ENCODE data around the gene ORAI3. TPM values are rescaled to one million over a fixed set of nuclear protein-coding genes. Genes with fewer than 3 reads are reported as not detected.

The ORAI3 gene
- polyA plus RNA-seq, 1 of the 3 experiments (the other 2 are of a cell fraction) = 29.0 TPM

DNA sequence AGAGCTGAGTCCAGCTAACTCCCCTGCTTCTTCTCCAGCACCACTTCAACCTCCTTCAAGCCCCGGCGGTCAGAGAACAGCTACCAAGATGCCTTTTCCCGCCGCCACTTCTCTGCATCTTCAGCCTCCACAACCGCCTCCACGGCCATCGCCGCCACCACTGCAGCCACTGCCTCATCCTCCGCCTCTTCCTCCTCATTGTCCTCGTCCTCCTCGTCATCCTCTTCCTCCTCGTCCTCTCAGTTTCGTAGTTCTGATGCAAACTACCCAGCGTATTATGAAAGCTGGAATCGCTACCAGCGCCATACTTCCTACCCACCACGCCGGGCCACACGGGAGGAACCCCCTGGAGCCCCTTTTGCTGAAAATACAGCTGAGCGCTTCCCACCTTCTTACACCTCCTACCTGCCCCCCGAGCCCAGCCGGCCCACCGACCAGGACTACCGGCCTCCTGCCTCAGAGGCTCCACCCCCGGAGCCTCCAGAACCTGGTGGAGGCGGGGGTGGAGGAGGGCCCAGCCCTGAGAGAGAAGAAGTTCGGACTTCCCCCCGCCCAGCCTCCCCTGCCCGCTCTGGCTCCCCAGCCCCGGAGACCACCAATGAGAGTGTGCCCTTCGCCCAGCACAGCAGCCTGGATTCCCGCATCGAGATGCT lies 15.8 kb downstream of the ORAI3 start:
- peaks cover 67 to 69% of the 10 kb centered on the region in 2 experiments for H3K36me3 ChIP-seq (replicated peaks in 1 of 2; ENCODE audit: control insufficient read depth in 1 of 2, insufficient read depth in 2 of 2, low read length in 1 of 2)
- POLR2A ChIA-PET = no interaction called here

DNA sequence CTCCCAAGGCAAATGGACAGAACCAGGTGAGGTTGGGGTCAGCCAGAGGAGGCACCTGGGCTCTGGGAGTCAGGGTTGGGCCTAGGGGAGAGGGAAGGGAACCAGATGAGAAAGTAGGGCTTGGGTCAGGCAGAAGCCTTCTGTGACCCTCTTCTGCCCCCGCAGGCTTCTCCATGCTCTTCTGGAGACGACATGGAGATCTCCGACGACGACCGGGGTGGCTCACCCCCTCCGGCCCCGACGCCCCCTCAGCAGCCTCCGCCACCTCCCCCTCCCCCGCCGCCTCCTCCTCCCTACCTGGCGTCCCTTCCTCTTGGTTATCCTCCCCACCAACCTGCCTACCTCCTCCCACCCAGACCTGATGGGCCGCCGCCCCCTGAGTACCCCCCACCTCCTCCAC lies 16.6 kb downstream of the ORAI3 start:
- ChIA-PET CTCF (interaction anchor here (3.7 kb wide), 1 partner anchor 20 kb away, joined by 21 read pairs; the partner anchor contains the start of gene HSD3B7), POLR2A (no interaction called here)
- peaks cover 7% of the 10 kb centered on the region; the same call in 1 of the 2 replicates for H3K79me2 ChIP-seq (ENCODE audit: insufficient read depth)
- H2AFZ ChIP-seq (ENCODE audit: low read depth) = no peak overlapping the region
- peaks cover 59 to 65% of the 10 kb centered on the region in 2 experiments for H3K36me3 ChIP-seq (replicated peaks in 1 of 2; ENCODE audit: control insufficient read depth in 1 of 2, insufficient read depth in 2 of 2, low read length in 1 of 2)
- DNase-seq = no peak
- WGBS (ENCODE audit: low lambda C conversion rate) = 96% methylated on average over 15 of the region's 15 CpGs
- no peaks in the 10 kb centered on the region for H3K9me3 ChIP-seq
- H3K4me3 ChIP-seq (ENCODE audit: low read depth in 2 of 2, low read length in 1 of 2) = no peak overlapping the region
- no peaks in the 10 kb centered on the region for H3K9me2 ChIP-seq
- H3K4me1 ChIP-seq (ENCODE audit: control insufficient read depth in 1 of 2, insufficient read depth in 2 of 2, low read depth in 1 of 2, low read length in 1 of 2) = no peaks in the 10 kb centered on the region
- no peaks in the 10 kb centered on the region for H3F3A ChIP-seq (replicated peaks; ENCODE audit: insufficient read depth)
- no peak overlapping the region for H3K27ac ChIP-seq (ENCODE audit: low read depth in 2 of 2, low read length in 1 of 2)
- no peaks in the 10 kb centered on the region for H4K20me1 ChIP-seq (ENCODE audit: insufficient read depth)
- H3K4me2 ChIP-seq = no peak overlapping the region
- H3K9ac ChIP-seq = no peak overlapping the region
- no peaks in the 10 kb centered on the region for H3K27me3 ChIP-seq (ENCODE audit: insufficient read depth)
- TF ChIP-seq RAD21 (IDR thresholded peaks at IDR 0.05; ENCODE audit: low read length) (no peak), JUND (IDR thresholded peaks at IDR 0.05) (no peak), EZH2phosphoT487 (IDR thresholded peaks at IDR 0.05; ENCODE audit: borderline replicate concordance, low read depth) (no peak), MXI1 (IDR thresholded peaks at IDR 0.05; ENCODE audit: low read depth, low read length) (no peak), FOXM1 (IDR thresholded peaks at IDR 0.05; ENCODE audit: low read depth) (no peak), TCF12 (IDR thresholded peaks at IDR 0.05) (no peak), TEAD4 (IDR thresholded peaks at IDR 0.05; ENCODE audit: borderline replicate concordance, insufficient read depth) (no peak), FOXJ3 (CRISPR knock-in tag; IDR thresholded peaks at IDR 0.05) (no peak), RCOR1 (IDR thresholded peaks at IDR 0.05; ENCODE audit: low read length) (no peak), MEF2A (IDR thresholded peaks at IDR 0.05; ENCODE audit: borderline replicate concordance, low read depth) (no peak)
- TF ChIP-seq, protein P1, sequence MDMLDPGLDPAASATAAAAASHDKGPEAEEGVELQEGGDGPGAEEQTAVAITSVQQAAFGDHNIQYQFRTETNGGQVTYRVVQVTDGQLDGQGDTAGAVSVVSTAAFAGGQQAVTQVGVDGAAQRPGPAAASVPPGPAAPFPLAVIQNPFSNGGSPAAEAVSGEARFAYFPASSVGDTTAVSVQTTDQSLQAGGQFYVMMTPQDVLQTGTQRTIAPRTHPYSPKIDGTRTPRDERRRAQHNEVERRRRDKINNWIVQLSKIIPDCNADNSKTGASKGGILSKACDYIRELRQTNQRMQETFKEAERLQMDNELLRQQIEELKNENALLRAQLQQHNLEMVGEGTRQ (IDR thresholded peaks at IDR 0.05; ENCODE audit: borderline replicate concordance, low read depth, low read length) = no peak
- TF ChIP-seq, protein P2, sequence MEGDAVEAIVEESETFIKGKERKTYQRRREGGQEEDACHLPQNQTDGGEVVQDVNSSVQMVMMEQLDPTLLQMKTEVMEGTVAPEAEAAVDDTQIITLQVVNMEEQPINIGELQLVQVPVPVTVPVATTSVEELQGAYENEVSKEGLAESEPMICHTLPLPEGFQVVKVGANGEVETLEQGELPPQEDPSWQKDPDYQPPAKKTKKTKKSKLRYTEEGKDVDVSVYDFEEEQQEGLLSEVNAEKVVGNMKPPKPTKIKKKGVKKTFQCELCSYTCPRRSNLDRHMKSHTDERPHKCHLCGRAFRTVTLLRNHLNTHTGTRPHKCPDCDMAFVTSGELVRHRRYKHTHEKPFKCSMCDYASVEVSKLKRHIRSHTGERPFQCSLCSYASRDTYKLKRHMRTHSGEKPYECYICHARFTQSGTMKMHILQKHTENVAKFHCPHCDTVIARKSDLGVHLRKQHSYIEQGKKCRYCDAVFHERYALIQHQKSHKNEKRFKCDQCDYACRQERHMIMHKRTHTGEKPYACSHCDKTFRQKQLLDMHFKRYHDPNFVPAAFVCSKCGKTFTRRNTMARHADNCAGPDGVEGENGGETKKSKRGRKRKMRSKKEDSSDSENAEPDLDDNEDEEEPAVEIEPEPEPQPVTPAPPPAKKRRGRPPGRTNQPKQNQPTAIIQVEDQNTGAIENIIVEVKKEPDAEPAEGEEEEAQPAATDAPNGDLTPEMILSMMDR (IDR thresholded peaks at IDR 0.05) = no peak

More for the DNA sequence above, 15.8 kb downstream of the ORAI3 start:
- WGBS (ENCODE audit: low lambda C conversion rate) = 95% methylated on average over 29 of the region's 33 CpGs
- no peak overlapping the region for H3K4me2 ChIP-seq
- CTCF ChIA-PET = interaction anchor here (0.6 to 3.7 kb wide), 4 partner anchors 11 to 898 kb away, joined by 3 to 21 read pairs (median 6); partner anchors contain the start of gene HSD3B7
- no peaks in the 10 kb centered on the region for H3K4me1 ChIP-seq (ENCODE audit: control insufficient read depth in 1 of 2, insufficient read depth in 2 of 2, low read depth in 1 of 2, low read length in 1 of 2)
- H3K27me3 ChIP-seq (ENCODE audit: insufficient read depth) = no peaks in the 10 kb centered on the region
- no peak for DNase-seq
- no peak overlapping the region for H3K4me3 ChIP-seq (ENCODE audit: low read depth in 2 of 2, low read length in 1 of 2)
- H3F3A ChIP-seq (replicated peaks; ENCODE audit: insufficient read depth) = no peaks in the 10 kb centered on the region
- H3K27ac ChIP-seq (ENCODE audit: low read depth in 2 of 2, low read length in 1 of 2) = no peak overlapping the region
- no peaks in the 10 kb centered on the region for H3K9me3 ChIP-seq
- H4K20me1 ChIP-seq (ENCODE audit: insufficient read depth) = no peaks in the 10 kb centered on the region
- no peak overlapping the region for H2AFZ ChIP-seq (ENCODE audit: low read depth)
- TF ChIP-seq, protein P1 (IDR thresholded peaks at IDR 0.05; ENCODE audit: borderline replicate concordance, low read depth, low read length) = no peak
- no peak for TF ChIP-seq POLR2AphosphoS5 (IDR thresholded peaks at IDR 0.05; ENCODE audit: low read depth, low read length)
- no peak for TF ChIP-seq MXI1 (IDR thresholded peaks at IDR 0.05; ENCODE audit: low read depth, low read length)
- no peak for TF ChIP-seq YY1 (IDR thresholded peaks at IDR 0.05; ENCODE audit: low read depth)
- no peak for TF ChIP-seq NFIC (IDR thresholded peaks at IDR 0.05; ENCODE audit: borderline replicate concordance)
- TF ChIP-seq FOXM1 (IDR thresholded peaks at IDR 0.05; ENCODE audit: low read depth) = no peak
- no peak for TF ChIP-seq MEF2A (IDR thresholded peaks at IDR 0.05; ENCODE audit: borderline replicate concordance, low read depth)
- no peak for TF ChIP-seq RXRA (IDR thresholded peaks at IDR 0.05; ENCODE audit: borderline replicate concordance, low read depth)
- TF ChIP-seq TEAD4 (IDR thresholded peaks at IDR 0.05; ENCODE audit: borderline replicate concordance, insufficient read depth) = no peak
- no peak for TF ChIP-seq GATA2 (CRISPR knock-in tag; IDR thresholded peaks at IDR 0.05)
- no peak for TF ChIP-seq SIN3A (IDR thresholded peaks at IDR 0.05; ENCODE audit: borderline replicate concordance, low read depth, low read length)
- TF ChIP-seq, protein P3, sequence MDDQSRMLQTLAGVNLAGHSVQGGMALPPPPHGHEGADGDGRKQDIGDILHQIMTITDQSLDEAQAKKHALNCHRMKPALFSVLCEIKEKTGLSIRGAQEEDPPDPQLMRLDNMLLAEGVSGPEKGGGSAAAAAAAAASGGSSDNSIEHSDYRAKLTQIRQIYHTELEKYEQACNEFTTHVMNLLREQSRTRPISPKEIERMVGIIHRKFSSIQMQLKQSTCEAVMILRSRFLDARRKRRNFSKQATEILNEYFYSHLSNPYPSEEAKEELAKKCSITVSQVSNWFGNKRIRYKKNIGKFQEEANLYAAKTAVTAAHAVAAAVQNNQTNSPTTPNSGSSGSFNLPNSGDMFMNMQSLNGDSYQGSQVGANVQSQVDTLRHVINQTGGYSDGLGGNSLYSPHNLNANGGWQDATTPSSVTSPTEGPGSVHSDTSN (IDR thresholded peaks at IDR 0.05) = no peak
- TF ChIP-seq FOSL2 (IDR thresholded peaks at IDR 0.05; ENCODE audit: borderline replicate concordance, low read depth) = no peak
- TF ChIP-seq, protein P4, sequence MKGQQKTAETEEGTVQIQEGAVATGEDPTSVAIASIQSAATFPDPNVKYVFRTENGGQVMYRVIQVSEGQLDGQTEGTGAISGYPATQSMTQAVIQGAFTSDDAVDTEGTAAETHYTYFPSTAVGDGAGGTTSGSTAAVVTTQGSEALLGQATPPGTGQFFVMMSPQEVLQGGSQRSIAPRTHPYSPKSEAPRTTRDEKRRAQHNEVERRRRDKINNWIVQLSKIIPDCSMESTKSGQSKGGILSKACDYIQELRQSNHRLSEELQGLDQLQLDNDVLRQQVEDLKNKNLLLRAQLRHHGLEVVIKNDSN (IDR thresholded peaks at IDR 0.05; ENCODE audit: borderline replicate concordance, low read depth) = no peak
- TF ChIP-seq SMC3 (IDR thresholded peaks at IDR 0.05; ENCODE audit: low read depth, low read length) = no peak
- TF ChIP-seq CHD2 (IDR thresholded peaks at IDR 0.05; ENCODE audit: low read length, partially characterized antibody) = no peak
- no peaks in the 10 kb centered on the region for H3K9me2 ChIP-seq
- peaks cover 14% of the 10 kb centered on the region for H3K79me2 ChIP-seq (ENCODE audit: insufficient read depth)
- no peak overlapping the region for H3K9ac ChIP-seq
